H1 (cell line): ENCODE results near the gene PIF1. TPM values are rescaled to one million over a fixed set of nuclear protein-coding genes. Genes with fewer than 3 reads are reported as not detected.

ENCODE experiments used
- CTCF ChIA-PET: fragments of 300-600 bp; sonication (Branson Sonifier 250); formaldehyde crosslinking; loops from one replicate; lab custom pipeline; 2021; ENCODE audit not compliant: partially characterized antibody; lab: Charles Lee
- POLR2A ChIA-PET: fragments of 300-600 bp; sonication (Branson Sonifier 250); formaldehyde crosslinking; loops from one replicate; lab custom pipeline; 2021; ENCODE audit warnings: inconsistent platforms; ENCODE audit not compliant: partially characterized antibody; lab: Charles Lee
- DNase-seq, 2 experiments: peaks; one replicate each; pipeline versions ENCODE4 v3.0.0 to v3.0.0-alpha.2; 2010 to 2022; ENCODE audit warnings: low spot score in 2 of 2, low read depth in 1 of 2, mixed read lengths in 1 of 2
- FAIRE-seq: peaks from 2 replicates; lab custom pipeline; 2011; peaks lifted over from hg19 to GRCh38; lab: Jason Lieb, UNC
- H2AFZ ChIP-seq: 2 replicates; pipeline ENCODE4 v1.8.1; 2012; ENCODE audit warnings: low read length, inconsistent platforms
- H2AK5ac ChIP-seq: 2 replicates; pipeline ENCODE4 v1.6.1; 2013; ENCODE audit warnings: low read depth, low read length
- H2BK120ac ChIP-seq: replicated peaks from 2 replicates; pipeline ENCODE3; 2013; ENCODE audit warnings: low read depth, low read length, inconsistent platforms
- H2BK12ac ChIP-seq: 2 replicates; pipeline ENCODE4 v1.6.1; 2013; ENCODE audit warnings: low read depth, low read length
- H2BK15ac ChIP-seq: 2 replicates; pipeline ENCODE4 v1.6.1; 2013; ENCODE audit warnings: low read length
- H2BK20ac ChIP-seq: 2 replicates; pipeline ENCODE4 v1.6.1; 2013; ENCODE audit warnings: low read length
- H2BK5ac ChIP-seq: 2 replicates; pipeline ENCODE4 v1.6.1; 2013; ENCODE audit warnings: low read depth, low read length
- H3K14ac ChIP-seq: 2 replicates; pipeline ENCODE4 v1.6.1; 2013; ENCODE audit warnings: inconsistent platforms; ENCODE audit not compliant: insufficient read length
- H3K18ac ChIP-seq: 2 replicates; pipeline ENCODE4 v1.6.1; 2013; ENCODE audit warnings: low read length; ENCODE audit errors: extremely low read depth
- H3K23ac ChIP-seq: 2 replicates; pipeline ENCODE4 v1.6.1; 2013; ENCODE audit warnings: inconsistent platforms; ENCODE audit not compliant: insufficient read length
- H3K23me2 ChIP-seq: 2 replicates; pipeline ENCODE4 v1.6.1; 2013; ENCODE audit warnings: low read depth, low read length
- H3K27ac ChIP-seq: 2 replicates; pipeline ENCODE4 v1.6.1; 2011; ENCODE audit warnings: low read depth, low read length, inconsistent platforms
- H3K27me3 ChIP-seq, 4 experiments: replicated peaks in 1 of 4; 1 replicate in 1 of 4; 2 replicates in 3 of 4; pipeline versions ENCODE4 v1.6.1 to v1.8.1; 2011 to 2013; ENCODE audit warnings: low read length in 3 of 4, mild to moderate bottlenecking in 3 of 4, inconsistent platforms in 2 of 4, mixed read lengths in 2 of 4, moderate library complexity in 1 of 4; ENCODE audit not compliant: control insufficient read depth in 3 of 4, insufficient read depth in 3 of 4; ENCODE audit errors: extremely low read depth in 1 of 4
- H3K36me3 ChIP-seq, 4 experiments: 2 replicates each; pipeline versions ENCODE4 v1.6.1 to v1.8.1; 2011 to 2013; ENCODE audit warnings: mild to moderate bottlenecking in 4 of 4, low read length in 3 of 4, moderate library complexity in 2 of 4, control low read depth in 1 of 4, inconsistent platforms in 1 of 4; ENCODE audit not compliant: insufficient read depth in 4 of 4, control insufficient read depth in 2 of 4
- H3K4ac ChIP-seq: replicated peaks from 2 replicates; pipeline ENCODE3; 2013; ENCODE audit warnings: low read length, low read depth, mixed read lengths, inconsistent platforms; ENCODE audit not compliant: insufficient read length
- H3K4me1 ChIP-seq, 4 experiments: replicated peaks in 1 of 4; 1 replicate in 1 of 4; 2 replicates in 3 of 4; pipeline versions ENCODE4 v1.6.1 to v1.8.1; 2011 to 2013; ENCODE audit warnings: low read length in 3 of 4, inconsistent platforms in 2 of 4, mixed read lengths in 1 of 4; ENCODE audit not compliant: insufficient read depth in 4 of 4, control insufficient read depth in 3 of 4
- H3K4me2 ChIP-seq, 2 experiments: 2 replicates each; pipeline versions ENCODE4 v1.6.1 to v1.8.1; 2011 to 2013; ENCODE audit warnings: low read depth in 2 of 2, low read length in 2 of 2, control low read depth in 1 of 2, inconsistent platforms in 1 of 2, mild to moderate bottlenecking in 1 of 2; ENCODE audit not compliant: insufficient read depth in 1 of 2
- H3K4me3 ChIP-seq, 4 experiments: fragments of 200-600, 300-600 bp in 1 of 4; sonication (generic), shearing (Covaris generic), sonication (Bioruptor Twin) in 1 of 4; 2 replicates each; pipeline versions ENCODE4 v1.5.1 to v1.8.1; 2011 to 2016; ENCODE audit warnings: low read length in 4 of 4, low read depth in 3 of 4, control low read depth in 2 of 4, inconsistent platforms in 2 of 4, mild to moderate bottlenecking in 2 of 4, mixed read lengths in 1 of 4, moderate library complexity in 1 of 4; ENCODE audit not compliant: insufficient read depth in 2 of 4; ENCODE audit errors: extremely low read depth in 1 of 4
- H3K56ac ChIP-seq: replicated peaks from 2 replicates; pipeline ENCODE3; 2013; ENCODE audit warnings: low read depth, mild to moderate bottlenecking, mixed read lengths, low read length, inconsistent platforms; ENCODE audit not compliant: insufficient read length
- H3K79me1 ChIP-seq: 2 replicates; pipeline ENCODE4 v1.6.1; 2013; ENCODE audit warnings: low read depth, low read length, control low read depth
- H3K79me2 ChIP-seq, 2 experiments: 2 replicates each; pipeline versions ENCODE4 v1.6.1 to v1.8.1; 2012 to 2013; ENCODE audit warnings: low read length in 2 of 2, mild to moderate bottlenecking in 2 of 2, inconsistent platforms in 1 of 2; ENCODE audit not compliant: insufficient read depth in 2 of 2, control insufficient read depth in 1 of 2
- H3K9ac ChIP-seq, 4 experiments: replicated peaks in 1 of 4; 1 replicate in 1 of 4; 2 replicates in 3 of 4; pipeline versions ENCODE4 v1.6.1 to v1.8.1; 2011 to 2013; ENCODE audit warnings: low read depth in 3 of 4, low read length in 3 of 4, control low read depth in 2 of 4, mild to moderate bottlenecking in 2 of 4, moderate library complexity in 2 of 4, inconsistent platforms in 1 of 4; ENCODE audit errors: extremely low read depth in 1 of 4
- H3K9me3 ChIP-seq, 2 experiments: 2 replicates each; pipeline versions ENCODE4 v1.6.1 to v1.8.1; 2012 to 2013; ENCODE audit warnings: mild to moderate bottlenecking in 2 of 2, moderate library complexity in 2 of 2, control low read depth in 1 of 2, inconsistent platforms in 1 of 2, low read depth in 1 of 2, low read length in 1 of 2, mixed read lengths in 1 of 2; ENCODE audit not compliant: insufficient read depth in 2 of 2
- H4K20me1 ChIP-seq, 2 experiments: replicated peaks in 1 of 2; 2 replicates each; pipeline versions ENCODE3 to v1.8.1; 2011 to 2013; ENCODE audit warnings: inconsistent platforms in 2 of 2, low read length in 2 of 2, mild to moderate bottlenecking in 1 of 2; ENCODE audit not compliant: insufficient read depth in 2 of 2, control insufficient read depth in 1 of 2
- H4K5ac ChIP-seq: 2 replicates; pipeline ENCODE4 v1.6.1; 2013; ENCODE audit warnings: low read length, low read depth, mixed read lengths, inconsistent platforms; ENCODE audit not compliant: insufficient read length
- H4K8ac ChIP-seq: 2 replicates; pipeline ENCODE4 v1.8.0; 2013; ENCODE audit warnings: mild to moderate bottlenecking, moderate library complexity, low read length, inconsistent platforms; ENCODE audit not compliant: insufficient read depth; ENCODE audit errors: extremely low read depth
- H4K91ac ChIP-seq: replicated peaks from 2 replicates; pipeline ENCODE3; 2013; ENCODE audit warnings: low read length, mixed read lengths, inconsistent platforms; ENCODE audit not compliant: insufficient read length
- CREB1 ChIP-seq: IDR thresholded peaks from 2 replicates; pipeline ENCODE4 v1.6.1; 2012; ENCODE audit warnings: inconsistent platforms
- GABPA ChIP-seq: IDR thresholded peaks from 2 replicates; pipeline ENCODE4 v1.6.1; 2011; ENCODE audit warnings: mild to moderate bottlenecking, low read length, moderate library complexity, borderline replicate concordance; ENCODE audit not compliant: insufficient read depth
- JUND ChIP-seq: IDR thresholded peaks from 2 replicates; pipeline ENCODE4 v1.6.1; 2011; ENCODE audit warnings: mild to moderate bottlenecking, improper control_type of control experiment, low read length
- PHF8 ChIP-seq: fragments of 200-600 bp; sonication (generic); conservative IDR thresholded peaks from 2 replicates; pipeline ENCODE4 v1.7.1; 2012; ENCODE audit warnings: low read depth, mild to moderate bottlenecking, inconsistent platforms, low read length, moderate library complexity
- SIX5 ChIP-seq: IDR thresholded peaks from 2 replicates; pipeline ENCODE4 v1.6.1; 2011; ENCODE audit warnings: mild to moderate bottlenecking, low read depth, low read length
- WGBS, 2 experiments: shearing (Covaris generic) in 1 of 2; methylation state at CpG; one replicate each; pipeline versions ENCODE4 v1.1.6 to v1.1.7; 2013 to 2015; ENCODE audit warnings: low lambda C conversion rate in 2 of 2, mixed read lengths in 2 of 2, inconsistent platforms in 1 of 2, low coverage in 1 of 2, missing lambda C conversion rate in 1 of 2; ENCODE audit not compliant: insufficient replicate concordance in 2 of 2, insufficient coverage in 1 of 2, insufficient read length in 1 of 2; ENCODE audit errors: extremely low coverage in 1 of 2, missing lambda C conversion rate in 1 of 2; 5-methylcytosine and 5-hydroxymethylcytosine counted together
- long read RNA-seq, 2 experiments: library from RNA in 1 of 2; library from capped mRNA in 1 of 2; stranded (forward); transcript quantifications; one replicate each; pipeline ENCODE4 v2.0.0, GENCODE V29; 2021; ENCODE audit warnings: inconsistent platforms in 1 of 2
- polyA minus RNA-seq, 3 experiments: library from RNA; depleted of rRNA, polyadenylated mRNA; stranded (reverse); fragments of >200 nt; gene quantifications; 1 replicate in 2 of 3; 2 replicates in 1 of 3; pipeline ENCODE4 v1.2.3, GENCODE V29; 2011
- polyA plus RNA-seq, 7 experiments: library from polyadenylated mRNA; depleted of rRNA in 3 of 7; stranded (reverse) in 5 of 7; unstranded in 2 of 7; fragments of >200 nt in 5 of 7; fragments of 200-250 nt in 2 of 7; gene quantifications; 1 replicate in 5 of 7; 2 replicates in 1 of 7; 4 replicates in 1 of 7; pipeline versions ENCODE4 v1.2.1 to v1.2.3, GENCODE V29; 2011 to 2013; ENCODE audit warnings: missing spikeins in 2 of 7, mixed read lengths in 2 of 7
- total RNA-seq: library from RNA; stranded (reverse); fragmentation: NEBNext Ultra II Directional; extraction: Animal tissue kit (Norgen Biotek cat#: 25700); gene quantifications from 2 replicates; pipeline ENCODE4 v1.2.1, GENCODE V29; 2021

Gene PIF1, protein sequence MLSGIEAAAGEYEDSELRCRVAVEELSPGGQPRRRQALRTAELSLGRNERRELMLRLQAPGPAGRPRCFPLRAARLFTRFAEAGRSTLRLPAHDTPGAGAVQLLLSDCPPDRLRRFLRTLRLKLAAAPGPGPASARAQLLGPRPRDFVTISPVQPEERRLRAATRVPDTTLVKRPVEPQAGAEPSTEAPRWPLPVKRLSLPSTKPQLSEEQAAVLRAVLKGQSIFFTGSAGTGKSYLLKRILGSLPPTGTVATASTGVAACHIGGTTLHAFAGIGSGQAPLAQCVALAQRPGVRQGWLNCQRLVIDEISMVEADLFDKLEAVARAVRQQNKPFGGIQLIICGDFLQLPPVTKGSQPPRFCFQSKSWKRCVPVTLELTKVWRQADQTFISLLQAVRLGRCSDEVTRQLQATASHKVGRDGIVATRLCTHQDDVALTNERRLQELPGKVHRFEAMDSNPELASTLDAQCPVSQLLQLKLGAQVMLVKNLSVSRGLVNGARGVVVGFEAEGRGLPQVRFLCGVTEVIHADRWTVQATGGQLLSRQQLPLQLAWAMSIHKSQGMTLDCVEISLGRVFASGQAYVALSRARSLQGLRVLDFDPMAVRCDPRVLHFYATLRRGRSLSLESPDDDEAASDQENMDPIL
- 136 and 138 TPM in 2 replicates for total RNA-seq
- 73.3 and 109 TPM in 2 replicates for polyA plus RNA-seq (2011; rRNA removed)
- 187 TPM for polyA plus RNA-seq (2011; cell fraction: cytosol; rRNA removed)
- 354 TPM for polyA plus RNA-seq (2011; cell fraction: nucleus; rRNA removed)
- polyA plus RNA-seq (2012, experiment 1 of 2): 86.6 to 119 TPM (median 110 TPM) in 4 replicates
- 48.2 TPM for polyA plus RNA-seq (2012, experiment 2 of 2)
- polyA plus RNA-seq (2013, experiment 1 of 2): 97.6 TPM
- polyA plus RNA-seq (2013, experiment 2 of 2): 85.4 TPM
- 36.6 and 38.3 TPM in 2 replicates for polyA minus RNA-seq (2011; rRNA and poly(A)+ RNA removed)
- polyA minus RNA-seq (2011; cell fraction: cytosol; rRNA and poly(A)+ RNA removed): 57.2 TPM
- 83.5 TPM for polyA minus RNA-seq (2011; cell fraction: nucleus; rRNA and poly(A)+ RNA removed)
- long read RNA-seq, experiment 1, partial matches to known transcripts: 12 of 19 reads
- long read RNA-seq, experiment 1, other reads (novel, unspliced or antisense): 7 of 19 reads
- long read RNA-seq, experiment 2, partial matches to known transcripts: 3 of 12 reads
- long read RNA-seq, experiment 2, other reads (novel, unspliced or antisense): 9 of 12 reads

DNA sequence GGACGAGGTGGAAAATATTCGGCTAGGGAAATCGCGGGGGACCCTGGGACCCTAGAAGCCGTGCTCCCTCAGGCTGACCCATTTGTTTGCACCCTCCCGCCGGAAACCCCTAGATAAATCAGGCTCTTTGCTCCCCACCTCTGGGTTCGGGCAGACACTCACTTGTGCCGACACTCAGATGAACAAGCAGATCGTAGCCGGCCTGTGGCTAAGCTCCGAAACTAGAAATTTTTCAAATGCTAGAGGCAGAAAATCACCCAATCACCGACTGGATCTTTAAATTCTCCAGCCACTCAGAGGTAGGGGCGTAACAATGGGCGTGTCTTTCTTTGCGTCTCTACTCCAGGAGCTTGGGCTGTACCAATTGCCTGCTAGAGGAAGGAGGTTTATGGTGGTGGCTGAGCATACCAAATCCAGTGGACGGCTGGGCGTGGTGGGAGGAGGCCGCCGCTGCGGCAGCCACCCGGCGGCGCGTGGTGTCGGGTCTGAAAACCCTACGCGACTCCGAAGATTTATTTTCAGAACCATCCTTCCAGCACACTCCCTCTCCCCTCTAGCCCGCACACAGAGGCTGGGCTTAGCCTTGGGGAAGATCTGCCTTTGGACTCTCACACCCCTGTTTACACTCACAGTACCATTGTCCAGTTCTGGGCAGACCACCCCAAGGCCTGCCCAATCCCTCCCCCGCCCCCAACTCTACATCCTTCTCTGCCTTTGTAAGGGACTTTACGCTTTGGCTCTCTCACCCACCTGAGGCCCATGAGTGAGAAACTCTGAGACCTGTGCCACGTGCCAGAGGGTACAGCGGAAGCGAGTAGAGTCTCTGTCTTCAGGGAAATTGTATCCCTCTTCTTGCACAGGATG, at the start of gene PIF1:
Gene PIF1 (minus strand): TSS at position 217 of the 864 bp plus-strand sequence. CDS start 1,312 bp downstream, outside the sequence.
- no peaks in the 10 kb centered on the region for H3K9me3 ChIP-seq
- H3K36me3 ChIP-seq: peaks cover 5 to 27% (median 15%) of the 10 kb centered on the region in 4 experiments
- peak within 1 kb of the TSS; percentile 20; the same call in 1 of the 2 replicates for H2AFZ ChIP-seq
- ChIA-PET CTCF (interaction anchor here (0.7 to 2.0 kb wide), 6 partner anchors 10 to 75 kb away, joined by 3 to 10 read pairs (median 4); no protein-coding TSS in a partner anchor), POLR2A (interaction anchor here (0.7 to 17.0 kb wide), 29 partner anchors 10 to 139 kb away, joined by 3 to 381 read pairs (median 4); no protein-coding TSS in a partner anchor)
- H3K4me3 ChIP-seq: peak within 1 kb of the TSS; percentile 85 to 93 (median 88)
- H3K27me3 ChIP-seq: no peaks in the 10 kb centered on the region
- H3K23me2 ChIP-seq: peaks cover 10% of the 10 kb centered on the region; the same call in 1 of the 2 replicates
- H2BK15ac ChIP-seq: peak within 1 kb of the TSS; percentile 84; the same call in 1 of the 2 replicates
- no peak within 1 kb of the TSS for H3K14ac ChIP-seq
- FAIRE-seq: peak; percentile 87
- peak; percentile 85 to 87 for DNase-seq
- peak within 1 kb of the TSS; percentile 92 for H4K91ac ChIP-seq
- peak within 1 kb of the TSS; percentile 55 to 97 (median 76) for H3K9ac ChIP-seq
- peak within 1 kb of the TSS; percentile 94 for H3K18ac ChIP-seq
- H3K4ac ChIP-seq: peak within 1 kb of the TSS; percentile 96
- peak within 1 kb of the TSS; percentile 97 for H2BK5ac ChIP-seq
- peaks cover 9% of the 10 kb centered on the region; the same call in 1 of the 2 replicates for H3K79me1 ChIP-seq
- peak within 1 kb of the TSS; percentile 92 for H3K27ac ChIP-seq
- H2BK120ac ChIP-seq: peak within 1 kb of the TSS; percentile 29
- H3K23ac ChIP-seq: no peak within 1 kb of the TSS
- peak within 1 kb of the TSS; percentile 69 to 98 for H3K4me2 ChIP-seq
- peaks cover 4 to 12% of the 10 kb centered on the region in 2 experiments for H4K20me1 ChIP-seq
- peaks cover 2 to 9% (median 5%) of the 10 kb centered on the region in 4 experiments; a peak in 6 of 7 replicates for H3K4me1 ChIP-seq
- peak within 1 kb of the TSS; percentile 29 for H2BK20ac ChIP-seq
- H4K5ac ChIP-seq: peak within 1 kb of the TSS; percentile 86
- 3% methylated on average over 35 of the region's 35 CpGs; no CpG with 5 or more reads in 1 of the 2 experiments for WGBS, 2 experiments
- H2AK5ac ChIP-seq: peak within 1 kb of the TSS; percentile 93; the same call in 1 of the 2 replicates
- peak within 1 kb of the TSS; percentile 93 for H4K8ac ChIP-seq
- H3K79me2 ChIP-seq: peaks cover 0 to 36% of the 10 kb centered on the region in 2 experiments; a peak in 3 of 4 replicates
- H2BK12ac ChIP-seq: peak within 1 kb of the TSS; percentile 86
- H3K56ac ChIP-seq: peak within 1 kb of the TSS; percentile 75
- peak; percentile 73 for TF ChIP-seq JUND
- 0 out of 2 replicates have a peak, but pooled peaks have one; percentile 19 for TF ChIP-seq CREB1
- no peak for TF ChIP-seq SIX5
- no peak for TF ChIP-seq GABPA
- peak; percentile 73 for TF ChIP-seq PHF8
